Testis (tissue), 3 donors: ENCODE data around the gene IQCN. TPM values are rescaled to one million over a fixed set of nuclear protein-coding genes. Genes with fewer than 3 reads are reported as not detected.
"Not testable (repeated sequence)": the region's sequence is repeated elsewhere in the genome, so short reads cannot be mapped to it uniquely, and the experiment has no call there.

ENCODE experiments used
- DNase-seq: peaks from one replicate; pipeline ENCODE4 v3.0.0-alpha.2; 2019
- H3K27ac ChIP-seq, 2 donors: fragments of 200-600 bp; sonication (generic); one replicate each; pipeline ENCODE4 v1.5.1; 2019
- H3K27me3 ChIP-seq: fragments of 200-600 bp; sonication (generic); one replicate; pipeline ENCODE4 v1.5.1; 2019
- H3K36me3 ChIP-seq: fragments of 200-600 bp; sonication (generic); one replicate; pipeline ENCODE4 v1.5.1; 2017; ENCODE audit warnings: low read depth; ENCODE audit errors: missing control alignments
- H3K4me1 ChIP-seq: fragments of 200-600 bp; sonication (generic); one replicate; pipeline ENCODE4 v1.5.1; 2019
- H3K4me3 ChIP-seq, 2 donors: fragments of 200-600 bp; sonication (generic); one replicate each; pipeline ENCODE4 v1.5.1; 2017 to 2019
- H3K9me3 ChIP-seq: fragments of 200-600 bp; sonication (generic); one replicate; pipeline ENCODE4 v1.5.1; 2017
- CTCF ChIP-seq, 3 experiments: fragments of 450-650 bp in 2 of 3; fragments of 200-600 bp in 1 of 3; sonication (generic) in 1 of 3; IDR thresholded peaks; one replicate each; pipeline ENCODE4 v1.5.1; 2016 to 2019; ENCODE audit warnings: antibody characterized with exemption in 3 of 3, mild to moderate bottlenecking in 2 of 3, moderate library complexity in 1 of 3
- POLR2A ChIP-seq: fragments of 450-650 bp; IDR thresholded peaks from one replicate; pipeline ENCODE4 v1.6.1; 2017; ENCODE audit warnings: antibody characterized with exemption, mild to moderate bottlenecking, moderate library complexity
- WGBS, 2 donors: methylation state at CpG; one replicate each; pipeline ENCODE4 v1.1.5; 2018; 5-methylcytosine and 5-hydroxymethylcytosine counted together
- intact Hi-C: fragments of 100-400 bp; cut with DNase I; formaldehyde crosslinking; loops from one replicate; pipeline ENCODE4 v1.15.1; 2023; ENCODE audit warnings: low total_unique reads
- polyA plus RNA-seq: library from polyadenylated mRNA; stranded (reverse); fragments of 350-450 nt; fragmentation: Illumina TruSeq; extraction: RNeasy Lipid Tissue Mini Kit (QIAGEN cat#74804); gene quantifications from one replicate; pipeline ENCODE4 v1.2.3, GENCODE V29; 2014; ENCODE audit warnings: low read depth, low replicate concordance; ENCODE audit not compliant: insufficient read depth
- total RNA-seq, 2 donors: library from RNA; depleted of rRNA; stranded (reverse); fragments of >200 nt; gene quantifications; one replicate each; pipeline ENCODE4 v1.2.3, GENCODE V29; 2016

The IQCN gene
- total and polyA plus RNA-seq, 3 donors from 2014 or later, result 30.1 to 88.1 (median 62.3) TPM

GRCh38 chr19:18218600-18218999 lies 55.7 kb downstream of the IQCN start:
- no peaks in the 10 kb centered on the region for H3K9me3 ChIP-seq
- TF ChIP-seq POLR2A (no peak), CTCF (IDR thresholded peaks at IDR 0.05) (no peak)
- H3K4me1 ChIP-seq, result no peaks in the 10 kb centered on the region
- intact Hi-C loops, result no loop called here
- H3K27ac ChIP-seq, result no peak overlapping the region
- H3K27me3 ChIP-seq, result no peaks in the 10 kb centered on the region
- no peak overlapping the region for H3K4me3 ChIP-seq
- no peak for DNase-seq
- 84 to 95% methylated on average over 3 of the region's 3 CpGs for WGBS, 2 donors
- no peaks in the 10 kb centered on the region for H3K36me3 ChIP-seq

GRCh38 chr19:18218159-18218558 lies 56.1 kb downstream of the IQCN start:
- Histone ChIP-seq H3K36me3 (no peaks in the 10 kb centered on the region), H3K27ac (no peak overlapping the region), H3K9me3 (no peaks in the 10 kb centered on the region), H3K4me1 (no peaks in the 10 kb centered on the region), H3K27me3 (no peaks in the 10 kb centered on the region), H3K4me3 (no peak overlapping the region)
- intact Hi-C loops, result no loop called here
- WGBS, 2 donors, result 79 to 89% methylated on average over 3 to 17 of the region's 17 CpGs
- no peak for DNase-seq
- no peak for TF ChIP-seq CTCF (IDR thresholded peaks at IDR 0.05)
- no peak for TF ChIP-seq POLR2A

- Histone ChIP-seq H3K36me3 (no peaks in the 10 kb centered on the region), H3K27me3 (no peaks in the 10 kb centered on the region), H3K27ac (no peak overlapping the region), H3K4me3 (no peak overlapping the region), H3K4me1 (no peaks in the 10 kb centered on the region), H3K9me3 (no peaks in the 10 kb centered on the region)
- intact Hi-C loops, result no loop called here
- TF ChIP-seq POLR2A, result no peak
- TF ChIP-seq CTCF (IDR thresholded peaks at IDR 0.05), result no peak
- no peak for DNase-seq
- 96 to 97% methylated on average over 7 to 8 of the region's 8 CpGs for WGBS, 2 donors
These were observed 57.5 kb downstream of the IQCN start for GRCh38 chr19:18216789-18217188.

GRCh38 chr19:18214779-18215433 lies 59.3 kb downstream of the IQCN start:
- intact Hi-C loops, result no loop called here
- no peak for TF ChIP-seq CTCF (IDR thresholded peaks at IDR 0.05)
- no peak for TF ChIP-seq POLR2A
- H3K4me1 ChIP-seq, result no peaks in the 10 kb centered on the region
- no peaks in the 10 kb centered on the region for H3K27me3 ChIP-seq
- H3K27ac ChIP-seq, result peak overlapping the region in 1 of 2 donors; percentile 39
- H3K4me3 ChIP-seq, result no peak overlapping the region
- H3K9me3 ChIP-seq, result no peaks in the 10 kb centered on the region
- no peak for DNase-seq
- WGBS, 2 donors, result 49 to 54% methylated on average over 7 of the region's 7 CpGs
- no peaks in the 10 kb centered on the region for H3K36me3 ChIP-seq

- WGBS, 2 donors, result 86 to 88% methylated on average over 11 to 14 of the region's 14 CpGs
These were observed 62.6 kb downstream of the IQCN start for GRCh38 chr19:18211683-18212082.

GRCh38 chr19:18209912-18210311 lies 64.3 kb downstream of the IQCN start:
- not testable (repeated sequence) for H3K27me3 ChIP-seq

More at GRCh38 chr19:18211683-18212082, 62.6 kb downstream of the IQCN start:
- H3K36me3 ChIP-seq, result no peaks in the 10 kb centered on the region
- TF ChIP-seq CTCF (IDR thresholded peaks at IDR 0.05) (no peak), POLR2A (no peak)
- H3K27ac ChIP-seq, result no peak overlapping the region
- intact Hi-C loops, result no loop called here
- no peaks in the 10 kb centered on the region for H3K9me3 ChIP-seq
- H3K4me1 ChIP-seq, result no peaks in the 10 kb centered on the region
- H3K27me3 ChIP-seq, result no peaks in the 10 kb centered on the region
- H3K4me3 ChIP-seq, result no peak overlapping the region
- DNase-seq, result no peak

More at GRCh38 chr19:18209912-18210311, 64.3 kb downstream of the IQCN start:
- H3K36me3 ChIP-seq, intact Hi-C loops, H3K4me3 ChIP-seq, H3K27ac ChIP-seq, H3K4me1 ChIP-seq, DNase-seq, H3K9me3 ChIP-seq: not testable (repeated sequence)
- WGBS, 2 donors, result 89 to 90% methylated on average over 5 of the region's 5 CpGs
